ENCODE data around the gene NTM. TPM values are rescaled to one million over a fixed set of nuclear protein-coding genes. Genes with fewer than 3 reads are reported as not detected.

The NTM gene
- total RNA-seq, 1 experiment from 2014 or later: not detected

DNA sequence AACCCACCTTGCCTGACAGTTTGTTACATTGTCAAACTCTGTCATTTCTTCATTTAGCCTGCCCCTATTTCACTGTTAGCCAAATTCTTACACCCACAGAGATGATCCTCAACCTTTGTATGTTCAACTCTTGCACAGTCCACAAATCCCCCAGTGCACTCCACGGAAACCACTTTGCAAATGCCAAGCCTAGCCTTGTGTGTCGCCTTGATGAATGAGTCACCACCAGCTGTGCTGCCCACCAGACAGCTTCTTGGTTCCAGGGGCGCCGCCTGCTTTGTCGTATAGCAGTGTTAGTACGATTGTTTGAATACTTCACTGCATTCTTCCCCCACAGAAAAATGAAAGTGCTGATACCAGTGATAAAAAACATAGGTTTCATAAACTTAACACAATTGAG lies 686.3 kb downstream of the NTM start:
- Histone ChIP-seq H3K4me2 (ENCODE audit: low read length) (no peak overlapping the region), H3K27me3 (ENCODE audit: insufficient read depth, low read length) (no peaks in the 10 kb centered on the region), H3K9me2 (ENCODE audit: insufficient read depth) (no peaks in the 10 kb centered on the region), H3K4me1 (ENCODE audit: control insufficient read depth in 1 of 2, insufficient read depth in 2 of 2, low read length in 2 of 2) (no peaks in the 10 kb centered on the region), H3K9me3 (ENCODE audit: control insufficient read depth in 1 of 2, insufficient read depth in 1 of 2, low read depth in 1 of 2, low read length in 2 of 2) (peaks cover 17 to 32% of the 10 kb centered on the region in 2 experiments; a peak in 2 of 4 replicates), H3K4me3 (replicated peaks in 1 of 2; ENCODE audit: low read depth in 1 of 2, low read length in 2 of 2) (no peak overlapping the region), H3K79me2 (ENCODE audit: insufficient read depth, low read length) (no peaks in the 10 kb centered on the region), H4K20me1 (ENCODE audit: insufficient read depth) (no peaks in the 10 kb centered on the region), H3K9ac (ENCODE audit: low read length) (no peak overlapping the region), H2AFZ (ENCODE audit: low read depth, low read length, poor library complexity, severe bottlenecking) (no peak overlapping the region), H3K27ac (ENCODE audit: low read depth, low read length) (no peak overlapping the region), H3K36me3 (ENCODE audit: control insufficient read depth in 1 of 2, insufficient read depth in 2 of 2, low read length in 2 of 2) (no peaks in the 10 kb centered on the region)
- POLR2A ChIA-PET: no interaction called here
- ATAC-seq (no peak), DNase-seq (ENCODE audit: low read depth, low spot score) (no peak)
- RAD21 ChIA-PET (ENCODE audit: low non-redundant PET in 1 of 2, low total read pairs in 2 of 2, uncharacterized antibody in 2 of 2, unreplicated experiment in 2 of 2): no interaction called here
- CTCF ChIA-PET: no interaction called here
- TF ChIP-seq YY1 (IDR thresholded peaks at IDR 0.05; ENCODE audit: extremely low read depth, insufficient replicate concordance, low read depth, low read length): no peak
- TF ChIP-seq, protein P1, sequence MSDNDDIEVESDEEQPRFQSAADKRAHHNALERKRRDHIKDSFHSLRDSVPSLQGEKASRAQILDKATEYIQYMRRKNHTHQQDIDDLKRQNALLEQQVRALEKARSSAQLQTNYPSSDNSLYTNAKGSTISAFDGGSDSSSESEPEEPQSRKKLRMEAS (IDR thresholded peaks at IDR 0.05): no peak
- no TSS peak for BruUV-seq (replicated peaks)
- intact Hi-C loops (cut with micrococcal nuclease): no loop called here

DNA sequence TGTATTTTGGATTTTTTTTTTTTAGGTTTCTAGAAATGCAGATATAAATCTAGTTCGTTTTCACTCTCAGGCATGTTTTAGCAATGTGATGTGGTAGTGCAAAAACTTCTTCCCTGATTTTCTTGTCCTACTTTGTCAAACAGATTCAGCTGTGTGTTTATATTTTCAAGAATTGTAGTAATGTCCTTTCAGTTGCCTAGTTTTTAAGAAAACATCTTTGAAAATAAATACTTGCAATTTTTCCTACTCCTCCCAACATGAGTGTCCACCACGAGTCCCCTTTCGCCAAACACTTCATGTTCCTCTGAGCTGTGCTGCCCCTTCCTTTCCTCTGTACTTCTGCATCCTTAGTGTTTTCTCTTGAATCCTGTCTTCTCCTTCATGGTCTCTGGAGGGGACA lies 686.9 kb downstream of the NTM start:
- no peak overlapping the region for H3K9ac ChIP-seq (ENCODE audit: low read length)
- H3K4me1 ChIP-seq (ENCODE audit: control insufficient read depth in 1 of 2, insufficient read depth in 2 of 2, low read length in 2 of 2): no peaks in the 10 kb centered on the region
- no peak overlapping the region for H3K4me3 ChIP-seq (replicated peaks in 1 of 2; ENCODE audit: low read depth in 1 of 2, low read length in 2 of 2)
- ChIA-PET POLR2A (no interaction called here), RAD21 (ENCODE audit: low non-redundant PET in 1 of 2, low total read pairs in 2 of 2, uncharacterized antibody in 2 of 2, unreplicated experiment in 2 of 2) (no interaction called here), CTCF (no interaction called here)
- no peak for ATAC-seq
- no peak overlapping the region for H2AFZ ChIP-seq (ENCODE audit: low read depth, low read length, poor library complexity, severe bottlenecking)
- H3K27me3 ChIP-seq (ENCODE audit: insufficient read depth, low read length): no peaks in the 10 kb centered on the region
- intact Hi-C loops (cut with micrococcal nuclease): no loop called here
- no peaks in the 10 kb centered on the region for H3K9me2 ChIP-seq (ENCODE audit: insufficient read depth)
- H3K36me3 ChIP-seq (ENCODE audit: control insufficient read depth in 1 of 2, insufficient read depth in 2 of 2, low read length in 2 of 2): no peaks in the 10 kb centered on the region
- DNase-seq (ENCODE audit: low read depth, low spot score): no peak
- H4K20me1 ChIP-seq (ENCODE audit: insufficient read depth): no peaks in the 10 kb centered on the region
- peaks cover 17 to 32% of the 10 kb centered on the region in 2 experiments; a peak in 2 of 4 replicates for H3K9me3 ChIP-seq (ENCODE audit: control insufficient read depth in 1 of 2, insufficient read depth in 1 of 2, low read depth in 1 of 2, low read length in 2 of 2)
- no peak overlapping the region for H3K4me2 ChIP-seq (ENCODE audit: low read length)
- no peaks in the 10 kb centered on the region for H3K79me2 ChIP-seq (ENCODE audit: insufficient read depth, low read length)
- H3K27ac ChIP-seq (ENCODE audit: low read depth, low read length): no peak overlapping the region
- no TSS peak for BruUV-seq (replicated peaks)
- TF ChIP-seq CBX3 (IDR thresholded peaks at IDR 0.05; ENCODE audit: low read depth) (no peak), ELF1 (IDR thresholded peaks at IDR 0.05; ENCODE audit: borderline replicate concordance, low read depth) (no peak), SIN3A (IDR thresholded peaks at IDR 0.05; ENCODE audit: low read depth) (no peak), POLR2A (IDR thresholded peaks at IDR 0.05; ENCODE audit: borderline replicate concordance, extremely low read depth, insufficient read depth, insufficient read length) (no peak), ZNF274 (IDR thresholded peaks at IDR 0.05; ENCODE audit: low read depth, low read length) (no peak), POLR2AphosphoS5 (IDR thresholded peaks at IDR 0.05; ENCODE audit: low read depth, low read length) (no peak), SRF (IDR thresholded peaks at IDR 0.05; ENCODE audit: low read depth) (no peak), EZH2 (IDR thresholded peaks at IDR 0.05) (no peak), EGR1 (IDR thresholded peaks at IDR 0.05; ENCODE audit: low read depth) (no peak)
- TF ChIP-seq, protein P2, sequence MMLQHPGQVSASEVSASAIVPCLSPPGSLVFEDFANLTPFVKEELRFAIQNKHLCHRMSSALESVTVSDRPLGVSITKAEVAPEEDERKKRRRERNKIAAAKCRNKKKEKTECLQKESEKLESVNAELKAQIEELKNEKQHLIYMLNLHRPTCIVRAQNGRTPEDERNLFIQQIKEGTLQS (IDR thresholded peaks at IDR 0.05): no peak
- TF ChIP-seq, protein P3, sequence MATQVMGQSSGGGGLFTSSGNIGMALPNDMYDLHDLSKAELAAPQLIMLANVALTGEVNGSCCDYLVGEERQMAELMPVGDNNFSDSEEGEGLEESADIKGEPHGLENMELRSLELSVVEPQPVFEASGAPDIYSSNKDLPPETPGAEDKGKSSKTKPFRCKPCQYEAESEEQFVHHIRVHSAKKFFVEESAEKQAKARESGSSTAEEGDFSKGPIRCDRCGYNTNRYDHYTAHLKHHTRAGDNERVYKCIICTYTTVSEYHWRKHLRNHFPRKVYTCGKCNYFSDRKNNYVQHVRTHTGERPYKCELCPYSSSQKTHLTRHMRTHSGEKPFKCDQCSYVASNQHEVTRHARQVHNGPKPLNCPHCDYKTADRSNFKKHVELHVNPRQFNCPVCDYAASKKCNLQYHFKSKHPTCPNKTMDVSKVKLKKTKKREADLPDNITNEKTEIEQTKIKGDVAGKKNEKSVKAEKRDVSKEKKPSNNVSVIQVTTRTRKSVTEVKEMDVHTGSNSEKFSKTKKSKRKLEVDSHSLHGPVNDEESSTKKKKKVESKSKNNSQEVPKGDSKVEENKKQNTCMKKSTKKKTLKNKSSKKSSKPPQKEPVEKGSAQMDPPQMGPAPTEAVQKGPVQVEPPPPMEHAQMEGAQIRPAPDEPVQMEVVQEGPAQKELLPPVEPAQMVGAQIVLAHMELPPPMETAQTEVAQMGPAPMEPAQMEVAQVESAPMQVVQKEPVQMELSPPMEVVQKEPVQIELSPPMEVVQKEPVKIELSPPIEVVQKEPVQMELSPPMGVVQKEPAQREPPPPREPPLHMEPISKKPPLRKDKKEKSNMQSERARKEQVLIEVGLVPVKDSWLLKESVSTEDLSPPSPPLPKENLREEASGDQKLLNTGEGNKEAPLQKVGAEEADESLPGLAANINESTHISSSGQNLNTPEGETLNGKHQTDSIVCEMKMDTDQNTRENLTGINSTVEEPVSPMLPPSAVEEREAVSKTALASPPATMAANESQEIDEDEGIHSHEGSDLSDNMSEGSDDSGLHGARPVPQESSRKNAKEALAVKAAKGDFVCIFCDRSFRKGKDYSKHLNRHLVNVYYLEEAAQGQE (IDR thresholded peaks at IDR 0.05; ENCODE audit: low read depth): no peak
- TF ChIP-seq, protein P4, sequence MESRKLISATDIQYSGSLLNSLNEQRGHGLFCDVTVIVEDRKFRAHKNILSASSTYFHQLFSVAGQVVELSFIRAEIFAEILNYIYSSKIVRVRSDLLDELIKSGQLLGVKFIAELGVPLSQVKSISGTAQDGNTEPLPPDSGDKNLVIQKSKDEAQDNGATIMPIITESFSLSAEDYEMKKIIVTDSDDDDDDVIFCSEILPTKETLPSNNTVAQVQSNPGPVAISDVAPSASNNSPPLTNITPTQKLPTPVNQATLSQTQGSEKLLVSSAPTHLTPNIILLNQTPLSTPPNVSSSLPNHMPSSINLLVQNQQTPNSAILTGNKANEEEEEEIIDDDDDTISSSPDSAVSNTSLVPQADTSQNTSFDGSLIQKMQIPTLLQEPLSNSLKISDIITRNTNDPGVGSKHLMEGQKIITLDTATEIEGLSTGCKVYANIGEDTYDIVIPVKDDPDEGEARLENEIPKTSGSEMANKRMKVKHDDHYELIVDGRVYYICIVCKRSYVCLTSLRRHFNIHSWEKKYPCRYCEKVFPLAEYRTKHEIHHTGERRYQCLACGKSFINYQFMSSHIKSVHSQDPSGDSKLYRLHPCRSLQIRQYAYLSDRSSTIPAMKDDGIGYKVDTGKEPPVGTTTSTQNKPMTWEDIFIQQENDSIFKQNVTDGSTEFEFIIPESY (IDR thresholded peaks at IDR 0.05; ENCODE audit: extremely low read depth, insufficient replicate concordance, low read length): no peak

Data from HCT116 (cell line).